ENCODE data around the gene ADCK1.

Gene ADCK1

GRCh38 chr14:77961847-77962580 is 162.1 kb downstream of the ADCK1 start:
- no peak for DNase-seq

GRCh38 chr14:77962731-77963520 is 163.0 kb downstream of the ADCK1 start:
- DNase-seq = no peak

GRCh38 chr14:77964586-77964985 is 164.7 kb downstream of the ADCK1 start:
- DNase-seq = no peak

- DNase-seq = no peak
Observed at GRCh38 chr14:77965050-77965449, 165.1 kb downstream of the ADCK1 start.

GRCh38 chr14:77965919-77966435 is 166.1 kb downstream of the ADCK1 start:
- no peak for DNase-seq

- no peak for DNase-seq
Observed at GRCh38 chr14:77967110-77967509, 167.2 kb downstream of the ADCK1 start.

DNA sequence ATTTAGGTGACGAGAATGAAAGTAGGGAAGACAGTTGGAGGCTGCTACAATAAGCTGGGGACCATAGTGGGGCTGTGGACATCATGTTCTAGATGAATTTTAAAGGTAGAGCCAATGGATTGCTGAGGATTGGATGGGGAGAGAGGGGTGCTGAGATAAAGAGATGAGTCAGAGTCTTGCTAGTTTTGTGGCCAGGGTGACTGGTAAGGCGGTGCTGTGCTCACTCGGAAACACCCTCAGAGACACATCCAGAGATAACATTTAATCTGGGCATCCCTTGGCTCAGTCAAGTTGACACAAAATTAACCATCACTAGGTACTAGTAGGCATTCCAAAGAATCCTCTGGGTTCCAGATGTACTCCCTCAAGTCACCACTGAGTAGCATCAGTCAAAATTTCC is 170.7 kb downstream of the ADCK1 start:
- DNase-seq = no peak

DNA sequence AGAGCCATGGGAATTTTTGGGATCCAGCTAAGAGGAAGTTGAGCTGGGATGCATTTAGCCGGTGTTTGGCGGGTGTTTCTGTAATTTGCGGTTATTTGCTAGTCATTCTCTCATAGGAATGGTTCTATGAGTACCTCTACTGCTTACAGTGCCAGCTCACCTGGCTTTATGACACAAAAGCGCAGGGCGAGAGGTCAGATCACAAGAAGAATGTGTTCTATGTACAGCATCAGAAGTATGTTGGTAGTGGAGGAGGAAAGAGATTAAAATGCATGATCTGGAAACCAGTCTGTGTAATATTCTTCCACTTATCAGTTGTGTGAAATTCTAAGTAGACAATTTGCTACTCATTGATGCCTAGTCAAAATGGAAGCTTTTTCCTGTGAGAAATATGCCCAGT is 173.3 kb downstream of the ADCK1 start:
- DNase-seq = no peak

DNA sequence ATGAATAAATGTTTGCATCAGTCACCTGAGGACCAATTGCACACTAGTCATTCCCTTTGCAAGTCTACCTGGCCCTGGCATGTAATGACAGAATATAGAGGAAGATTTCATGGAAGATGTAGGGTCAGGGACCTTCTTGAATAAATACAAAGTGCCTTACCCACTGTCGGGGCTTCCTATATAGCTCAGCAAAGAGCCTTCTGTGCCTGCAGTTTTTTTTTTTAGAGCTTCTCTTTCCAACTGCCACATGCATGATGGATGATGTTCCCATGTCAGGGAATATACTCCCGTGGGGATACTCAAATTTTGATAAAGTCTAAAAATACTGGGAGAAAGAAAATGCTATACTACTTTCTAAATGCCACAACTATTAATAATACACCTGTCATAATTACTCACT is 176.7 kb downstream of the ADCK1 start:
- DNase-seq = no peak

- no peak for DNase-seq
Observed at GRCh38 chr14:77979171-77979570, 179.3 kb downstream of the ADCK1 start.

GRCh38 chr14:77979666-77980351 is 179.9 kb downstream of the ADCK1 start:
- no peak for DNase-seq

DNA sequence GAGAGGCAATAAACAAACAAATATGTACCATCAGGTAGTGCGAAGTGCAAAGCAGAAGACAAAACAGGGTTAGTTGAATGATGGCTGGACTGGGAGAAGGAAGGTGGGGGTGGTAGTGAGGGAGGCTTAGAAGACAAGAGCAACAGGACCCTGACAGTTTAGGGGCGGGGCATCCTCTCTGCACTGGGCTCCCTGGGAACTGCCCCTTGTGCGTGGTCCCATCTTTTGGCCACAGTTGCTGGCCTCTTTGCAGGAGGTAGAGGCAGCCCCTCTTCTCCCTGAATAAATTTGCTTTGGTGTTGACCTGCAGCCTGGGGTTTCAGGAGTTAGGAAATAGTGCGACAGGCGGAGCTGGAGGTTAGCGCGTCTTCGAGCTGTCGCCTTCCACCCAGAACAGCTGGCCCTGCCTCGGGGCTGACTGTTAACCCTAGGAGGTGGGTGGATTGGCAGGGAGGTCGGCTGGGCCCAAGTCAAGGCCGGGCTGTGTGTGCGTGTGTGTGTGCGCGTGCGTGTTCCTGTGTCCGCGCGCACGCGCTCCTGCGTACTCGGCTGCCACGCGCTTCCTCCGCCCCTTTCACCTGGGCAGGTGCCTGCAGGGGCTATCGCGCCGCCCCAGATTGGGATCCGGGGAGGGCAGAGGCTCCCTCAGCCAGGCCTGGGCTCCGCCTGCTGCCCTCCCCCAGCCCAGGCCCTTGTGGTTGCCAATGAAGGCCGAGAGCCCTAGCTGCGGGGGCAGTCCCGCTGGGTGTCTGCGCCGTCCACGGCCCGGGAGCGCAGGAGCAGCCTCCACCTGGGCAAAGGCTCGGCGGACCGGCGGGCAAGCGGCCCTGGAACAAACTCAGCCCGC is 180.8 kb downstream of the ADCK1 start:
- DNase-seq = no peak

Measured in activated effector memory CD4-positive, alpha-beta T cell treated with Interleukin-2 at 50 U/mL for 16 hours (primary cell).